Measurements from ENCODE around the gene GID4.

Gene GID4

DNA sequence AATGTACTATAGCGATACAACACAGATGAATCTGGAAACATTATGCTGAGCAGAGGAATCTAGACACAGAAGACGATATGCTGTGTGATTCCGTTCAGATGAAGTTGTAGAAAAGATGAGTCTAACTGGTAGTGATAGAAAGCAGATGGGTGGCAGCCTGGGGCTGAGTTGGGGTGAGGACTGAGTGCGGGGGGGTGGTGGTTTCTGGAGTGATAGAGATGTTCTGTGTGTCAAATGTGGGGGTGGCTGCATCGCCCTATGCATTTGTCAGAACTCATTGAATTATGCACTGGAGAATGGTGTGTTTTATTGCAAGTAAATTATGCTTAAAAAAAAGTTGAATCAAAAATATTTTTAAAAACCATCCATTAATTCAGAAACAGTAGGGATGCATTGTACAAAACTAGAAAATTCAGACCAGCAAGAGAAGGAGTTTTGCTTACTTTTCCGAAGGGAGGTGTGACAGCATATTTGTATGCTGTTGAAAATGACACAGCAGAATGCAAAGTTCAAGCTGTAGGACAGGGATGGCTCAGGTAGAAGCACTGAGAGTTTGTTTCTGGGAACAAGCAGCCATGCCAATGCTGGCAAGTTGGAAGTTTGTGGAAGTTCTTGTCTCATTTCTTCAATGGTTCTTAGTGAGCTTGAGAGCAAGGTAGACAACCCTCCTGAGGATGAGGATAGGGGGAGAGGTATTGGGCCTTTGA lies 35.5 kb downstream of the GID4 start:
- Histone ChIP-seq H3K4me1 (ENCODE audit: insufficient read depth, low read length, poor library complexity, severe bottlenecking) (peaks cover 6% of the 10 kb centered on the region), H4K20me1 (ENCODE audit: insufficient read depth, low read length, poor library complexity, severe bottlenecking) (no peaks in the 10 kb centered on the region), H3K4me2 (ENCODE audit: low read depth, low read length, poor library complexity, severe bottlenecking) (no peak overlapping the region), H3K36me3 (ENCODE audit: insufficient read depth, low read length) (no peaks in the 10 kb centered on the region), H3K9ac (ENCODE audit: low read depth, low read length, poor library complexity, severe bottlenecking) (no peak overlapping the region), H3K9me2 (replicated peaks; ENCODE audit: low read depth, low read length) (no peaks in the 10 kb centered on the region), H3K4me3 (ENCODE audit: low read length, poor library complexity, severe bottlenecking) (no peak overlapping the region), H2AFZ (ENCODE audit: low read length) (no peak overlapping the region), H3K79me2 (ENCODE audit: insufficient read depth, low read length) (no peaks in the 10 kb centered on the region), H3K9me3 (ENCODE audit: insufficient read depth, low read depth, low read length) (no peaks in the 10 kb centered on the region), H3K27me3 (ENCODE audit: insufficient read depth, low read length, poor library complexity, severe bottlenecking) (no peaks in the 10 kb centered on the region), H3F3A (ENCODE audit: low read depth) (no peaks in the 10 kb centered on the region)
- TF ChIP-seq EZH2phosphoT487 (IDR thresholded peaks at IDR 0.05; ENCODE audit: borderline replicate concordance) (no peak), CTCF (conservative IDR thresholded peaks at IDR 0.05; ENCODE audit: low read length) (no peak)

- Histone ChIP-seq H3K36me3 (ENCODE audit: insufficient read depth, low read length) (no peaks in the 10 kb centered on the region), H3F3A (ENCODE audit: low read depth) (no peaks in the 10 kb centered on the region), H3K9me3 (ENCODE audit: insufficient read depth, low read depth, low read length) (no peaks in the 10 kb centered on the region), H3K4me3 (ENCODE audit: low read length, poor library complexity, severe bottlenecking) (no peak overlapping the region), H3K27me3 (ENCODE audit: insufficient read depth, low read length, poor library complexity, severe bottlenecking) (no peaks in the 10 kb centered on the region), H4K20me1 (ENCODE audit: insufficient read depth, low read length, poor library complexity, severe bottlenecking) (no peaks in the 10 kb centered on the region), H2AFZ (ENCODE audit: low read length) (no peak overlapping the region), H3K79me2 (ENCODE audit: insufficient read depth, low read length) (no peaks in the 10 kb centered on the region), H3K9ac (ENCODE audit: low read depth, low read length, poor library complexity, severe bottlenecking) (no peak overlapping the region), H3K4me2 (ENCODE audit: low read depth, low read length, poor library complexity, severe bottlenecking) (no peak overlapping the region), H3K4me1 (ENCODE audit: insufficient read depth, low read length, poor library complexity, severe bottlenecking) (no peaks in the 10 kb centered on the region), H3K9me2 (replicated peaks; ENCODE audit: low read depth, low read length) (no peaks in the 10 kb centered on the region)
- TF ChIP-seq CTCF (conservative IDR thresholded peaks at IDR 0.05; ENCODE audit: low read length) (no peak), EZH2phosphoT487 (IDR thresholded peaks at IDR 0.05; ENCODE audit: borderline replicate concordance) (no peak)
These were observed 37.7 kb downstream of the GID4 start for GRCh38 chr17:18076936-18077335.

GRCh38 chr17:18079543-18079942 lies 40.3 kb downstream of the GID4 start:
- Histone ChIP-seq H3K27me3 (ENCODE audit: insufficient read depth, low read length, poor library complexity, severe bottlenecking) (no peaks in the 10 kb centered on the region), H3K4me1 (ENCODE audit: insufficient read depth, low read length, poor library complexity, severe bottlenecking) (no peaks in the 10 kb centered on the region), H3F3A (ENCODE audit: low read depth) (no peaks in the 10 kb centered on the region), H3K79me2 (ENCODE audit: insufficient read depth, low read length) (no peaks in the 10 kb centered on the region), H3K36me3 (ENCODE audit: insufficient read depth, low read length) (no peaks in the 10 kb centered on the region), H4K20me1 (ENCODE audit: insufficient read depth, low read length, poor library complexity, severe bottlenecking) (no peaks in the 10 kb centered on the region), H3K4me2 (ENCODE audit: low read depth, low read length, poor library complexity, severe bottlenecking) (no peak overlapping the region), H3K4me3 (ENCODE audit: low read length, poor library complexity, severe bottlenecking) (no peak overlapping the region), H2AFZ (ENCODE audit: low read length) (no peak overlapping the region), H3K9me3 (ENCODE audit: insufficient read depth, low read depth, low read length) (no peaks in the 10 kb centered on the region), H3K9me2 (replicated peaks; ENCODE audit: low read depth, low read length) (no peaks in the 10 kb centered on the region), H3K9ac (ENCODE audit: low read depth, low read length, poor library complexity, severe bottlenecking) (no peak overlapping the region)
- TF ChIP-seq EZH2phosphoT487 (IDR thresholded peaks at IDR 0.05; ENCODE audit: borderline replicate concordance) (no peak), CTCF (conservative IDR thresholded peaks at IDR 0.05; ENCODE audit: low read length) (no peak)

All from Loucy (cell line).